Measurements from ENCODE around the gene NOL6. TPM values are rescaled to one million over a fixed set of nuclear protein-coding genes. Genes with fewer than 3 reads are reported as not detected.

NOL6 gene
- polyA plus RNA-seq, 2 of the 4 experiments (the other 2 are of a cell fraction), result 49.5 to 52.0 TPM

DNA sequence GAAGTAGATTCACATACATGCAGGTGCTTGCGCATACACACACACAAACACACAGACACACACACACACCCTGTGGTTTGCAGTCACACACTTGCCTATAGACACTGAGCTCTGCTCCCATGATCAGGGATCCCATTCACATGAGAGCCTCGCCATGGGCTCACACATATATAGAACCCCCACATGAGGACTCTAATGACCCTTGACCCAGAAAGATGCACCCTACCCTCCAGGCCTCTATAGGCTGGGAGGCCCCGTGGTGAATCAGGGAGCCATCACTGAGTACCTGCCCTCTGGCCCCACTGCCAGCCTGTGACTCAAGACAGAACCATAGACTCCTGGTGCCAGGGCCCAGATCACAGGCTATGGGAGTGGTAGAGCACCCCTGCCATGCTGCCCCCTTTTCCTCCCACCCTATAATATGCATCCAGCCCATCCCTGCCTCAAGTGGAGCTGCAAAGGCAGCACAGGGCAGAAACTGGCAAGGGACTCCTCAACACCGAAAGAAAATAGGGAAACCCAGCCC, 23.0 kb downstream of the NOL6 start:
- H3K4me1 ChIP-seq, result peaks cover 39% of the 10 kb centered on the region
- CTCF ChIA-PET, result interaction anchor here (0.8 to 41.9 kb wide), 8 partner anchors 1 to 164 kb away, joined by 3 to 834 read pairs (median 57); partner anchors contain the start of genes AQP3, AQP7 and NOL6

DNA sequence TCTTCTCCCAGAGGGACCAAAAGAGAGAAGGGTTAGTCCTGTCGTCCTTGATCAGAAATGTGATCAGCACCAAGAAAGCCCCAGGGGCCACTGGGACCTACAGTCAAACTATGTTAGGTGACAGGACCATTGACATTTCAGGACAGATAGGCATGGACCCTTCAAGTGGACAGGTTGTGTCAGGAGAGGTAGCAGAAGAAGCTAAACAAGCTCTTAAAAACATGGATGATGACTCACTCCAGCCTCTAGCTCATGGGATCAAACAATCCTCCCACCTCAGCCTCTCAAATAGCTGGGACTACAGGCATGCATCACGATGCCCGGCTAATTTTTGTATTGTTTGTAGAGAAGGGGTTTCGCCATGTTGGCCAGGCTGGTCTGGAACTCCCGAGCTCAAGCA, 24.0 kb downstream of the NOL6 start:
- TF ChIP-seq ZC3H11A (IDR thresholded peaks at IDR 0.05) (no peak), FOSL2 (IDR thresholded peaks at IDR 0.05) (no peak), FOSL2 (CRISPR knock-in tag; IDR thresholded peaks at IDR 0.05) (peak; percentile 50), RAD21 (conservative IDR thresholded peaks at IDR 0.05 in 1 of 2, IDR thresholded peaks at IDR 0.05 in 1 of 2) (no peak)
- no peak for ATAC-seq
- no peak for FAIRE-seq
- no peak for DNase-seq (ENCODE audit: low read depth in 1 of 2, low spot score in 1 of 2)
- CTCF ChIA-PET, result interaction anchor here (1.2 to 41.9 kb wide), 7 partner anchors 0 to 272 kb away, joined by 3 to 834 read pairs (median 68); partner anchors contain the start of genes AQP3, AQP7 and NOL6
- no peak overlapping the region for H3K4me2 ChIP-seq
- POLR2A ChIA-PET, result no interaction called here
- H3K4me1 ChIP-seq, result peaks cover 39% of the 10 kb centered on the region
- no peaks in the 10 kb centered on the region for H3K9me3 ChIP-seq
- no peak overlapping the region for H3K27ac ChIP-seq
- no peak overlapping the region for H3K4me3 ChIP-seq
- WGBS (ENCODE audit: missing lambda C conversion rate), result 92% methylated on average over 5 of the region's 5 CpGs

More for the DNA sequence above, 23.0 kb downstream of the NOL6 start:
- FAIRE-seq, result no peak
- Histone ChIP-seq H3K27ac (no peak overlapping the region), H3K4me3 (no peak overlapping the region), H3K4me2 (no peak overlapping the region), H3K9me3 (no peaks in the 10 kb centered on the region)
- WGBS (ENCODE audit: missing lambda C conversion rate), result 94% methylated on average over 3 of the region's 4 CpGs
- no peak for DNase-seq (ENCODE audit: low read depth in 1 of 2, low spot score in 1 of 2)
- TF ChIP-seq, protein P1, sequence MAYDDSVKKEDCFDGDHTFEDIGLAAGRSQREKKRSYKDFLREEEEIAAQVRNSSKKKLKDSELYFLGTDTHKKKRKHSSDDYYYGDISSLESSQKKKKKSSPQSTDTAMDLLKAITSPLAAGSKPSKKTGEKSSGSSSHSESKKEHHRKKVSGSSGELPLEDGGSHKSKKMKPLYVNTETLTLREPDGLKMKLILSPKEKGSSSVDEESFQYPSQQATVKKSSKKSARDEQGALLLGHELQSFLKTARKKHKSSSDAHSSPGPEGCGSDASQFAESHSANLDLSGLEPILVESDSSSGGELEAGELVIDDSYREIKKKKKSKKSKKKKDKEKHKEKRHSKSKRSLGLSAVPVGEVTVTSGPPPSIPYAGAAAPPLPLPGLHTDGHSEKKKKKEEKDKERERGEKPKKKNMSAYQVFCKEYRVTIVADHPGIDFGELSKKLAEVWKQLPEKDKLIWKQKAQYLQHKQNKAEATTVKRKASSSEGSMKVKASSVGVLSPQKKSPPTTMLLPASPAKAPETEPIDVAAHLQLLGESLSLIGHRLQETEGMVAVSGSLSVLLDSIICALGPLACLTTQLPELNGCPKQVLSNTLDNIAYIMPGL (CRISPR knock-in tag; IDR thresholded peaks at IDR 0.05; ENCODE audit: borderline replicate concordance), result no peak
- no peak for TF ChIP-seq FOSL2 (IDR thresholded peaks at IDR 0.05)
- TF ChIP-seq FOSL2 (CRISPR knock-in tag; IDR thresholded peaks at IDR 0.05), result no peak
- no peak for TF ChIP-seq HOXB13 (CRISPR knock-in tag; IDR thresholded peaks at IDR 0.05; ENCODE audit: low read depth)
- no peak for TF ChIP-seq GATA3 (IDR thresholded peaks at IDR 0.05; ENCODE audit: borderline replicate concordance)
- no peak for TF ChIP-seq ZSCAN20 (CRISPR knock-in tag; IDR thresholded peaks at IDR 0.05)
- TF ChIP-seq RARB (CRISPR knock-in tag; IDR thresholded peaks at IDR 0.05), result no peak
- TF ChIP-seq, protein P2, sequence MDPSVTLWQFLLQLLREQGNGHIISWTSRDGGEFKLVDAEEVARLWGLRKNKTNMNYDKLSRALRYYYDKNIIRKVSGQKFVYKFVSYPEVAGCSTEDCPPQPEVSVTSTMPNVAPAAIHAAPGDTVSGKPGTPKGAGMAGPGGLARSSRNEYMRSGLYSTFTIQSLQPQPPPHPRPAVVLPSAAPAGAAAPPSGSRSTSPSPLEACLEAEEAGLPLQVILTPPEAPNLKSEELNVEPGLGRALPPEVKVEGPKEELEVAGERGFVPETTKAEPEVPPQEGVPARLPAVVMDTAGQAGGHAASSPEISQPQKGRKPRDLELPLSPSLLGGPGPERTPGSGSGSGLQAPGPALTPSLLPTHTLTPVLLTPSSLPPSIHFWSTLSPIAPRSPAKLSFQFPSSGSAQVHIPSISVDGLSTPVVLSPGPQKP (IDR thresholded peaks at IDR 0.05; ENCODE audit: low read depth, low read length), result no peak
- no peak for TF ChIP-seq BHLHE40 (IDR thresholded peaks at IDR 0.05; ENCODE audit: low read depth, low read length)
- no peak for TF ChIP-seq FOSB (CRISPR knock-in tag; IDR thresholded peaks at IDR 0.05)
- TF ChIP-seq, protein P3, sequence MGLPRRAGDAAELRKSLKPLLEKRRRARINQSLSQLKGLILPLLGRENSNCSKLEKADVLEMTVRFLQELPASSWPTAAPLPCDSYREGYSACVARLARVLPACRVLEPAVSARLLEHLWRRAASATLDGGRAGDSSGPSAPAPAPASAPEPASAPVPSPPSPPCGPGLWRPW (IDR thresholded peaks at IDR 0.05), result no peak
- TF ChIP-seq HOXA7 (CRISPR knock-in tag; IDR thresholded peaks at IDR 0.05), result no peak
- TF ChIP-seq, protein P4, sequence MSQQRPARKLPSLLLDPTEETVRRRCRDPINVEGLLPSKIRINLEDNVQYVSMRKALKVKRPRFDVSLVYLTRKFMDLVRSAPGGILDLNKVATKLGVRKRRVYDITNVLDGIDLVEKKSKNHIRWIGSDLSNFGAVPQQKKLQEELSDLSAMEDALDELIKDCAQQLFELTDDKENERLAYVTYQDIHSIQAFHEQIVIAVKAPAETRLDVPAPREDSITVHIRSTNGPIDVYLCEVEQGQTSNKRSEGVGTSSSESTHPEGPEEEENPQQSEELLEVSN (IDR thresholded peaks at IDR 0.05; ENCODE audit: borderline replicate concordance, low read depth), result no peak
- TF ChIP-seq CBX8 (IDR thresholded peaks at IDR 0.05), result no peak
- TF ChIP-seq HEYL (CRISPR knock-in tag; IDR thresholded peaks at IDR 0.05), result no peak
- ATAC-seq, result no peak
- POLR2A ChIA-PET, result no interaction called here

DNA sequence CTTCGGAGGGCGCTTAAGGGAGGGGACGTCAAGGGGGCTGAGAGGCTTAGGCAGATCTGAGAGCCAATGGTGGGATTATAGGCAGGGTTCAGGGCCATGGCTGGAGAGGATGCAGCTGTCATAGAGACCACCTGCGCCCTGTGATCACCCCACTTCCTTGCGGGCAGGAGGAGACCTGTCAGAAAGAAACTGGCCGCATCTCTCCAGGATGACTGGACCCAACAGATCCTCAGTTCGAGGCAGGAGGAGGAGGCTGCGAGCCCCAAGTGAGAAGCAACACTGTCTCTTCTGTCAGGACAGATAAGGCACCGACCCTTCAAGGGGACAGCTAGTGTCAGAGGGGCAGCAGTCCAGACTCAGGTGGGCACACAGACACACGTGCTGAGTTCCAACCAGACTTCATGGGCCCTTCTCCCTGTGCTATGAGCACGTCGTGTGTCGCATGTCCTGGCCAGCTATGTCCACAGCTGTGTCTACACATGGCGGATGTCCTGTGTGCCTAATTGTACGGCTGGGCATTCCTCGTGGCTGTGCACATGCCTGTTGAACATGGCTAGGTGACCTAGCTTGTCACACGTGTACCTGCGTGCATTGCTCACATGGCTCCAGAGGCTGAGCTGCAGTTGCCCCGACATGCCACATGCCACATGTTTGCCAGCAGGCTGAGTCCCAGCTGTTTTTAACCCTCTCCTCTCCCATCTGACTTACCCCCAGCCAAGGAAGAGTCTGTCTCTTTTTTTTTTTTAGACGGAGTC, 25.7 kb downstream of the NOL6 start:
- Histone ChIP-seq H3K4me2 (peak overlapping the region; percentile 92), H3K9me3 (no peaks in the 10 kb centered on the region), H3K4me3 (peak overlapping the region; percentile 42), H3K4me1 (peaks cover 36% of the 10 kb centered on the region), H3K27ac (peak overlapping the region; percentile 43 to 80; a peak in 5 of 6 replicates)
- ATAC-seq, result peak in 1 of 2 experiments; percentile 13; a peak in 3 of 6 replicates
- 66% methylated on average over 20 of the region's 20 CpGs for WGBS (ENCODE audit: missing lambda C conversion rate)
- CTCF ChIA-PET, result interaction anchor here (0.6 to 41.9 kb wide), 13 partner anchors 2 to 367 kb away, joined by 3 to 834 read pairs (median 5); partner anchors contain the start of genes AQP3, AQP7, NFX1 and NOL6
- POLR2A ChIA-PET, result interaction anchor here (1.0 kb wide), 2 partner anchors 73 to 76 kb away, joined by 3 to 4 read pairs; partner anchors contain the start of gene ANKRD18B
- FAIRE-seq, result no peak
- no peak for DNase-seq (ENCODE audit: low read depth in 1 of 2, low spot score in 1 of 2)
- TF ChIP-seq RARB (CRISPR knock-in tag; IDR thresholded peaks at IDR 0.05) (no peak), ESRRA (IDR thresholded peaks at IDR 0.05; ENCODE audit: borderline replicate concordance, low read length) (no peak), KDM1A (IDR thresholded peaks at IDR 0.05; ENCODE audit: low read depth) (no peak), EP300 (IDR thresholded peaks at IDR 0.05) (no peak), EHF (CRISPR knock-in tag; IDR thresholded peaks at IDR 0.05) (no peak), TP53 (CRISPR knock-in tag; IDR thresholded peaks at IDR 0.05) (no peak), PHF8 (IDR thresholded peaks at IDR 0.05; ENCODE audit: borderline replicate concordance, low read depth) (no peak), CBX2 (IDR thresholded peaks at IDR 0.05; ENCODE audit: borderline replicate concordance, low read depth) (no peak), HOXB5 (CRISPR knock-in tag; IDR thresholded peaks at IDR 0.05) (no peak), MAX (IDR thresholded peaks at IDR 0.05) (no peak)
- TF ChIP-seq, protein P3 (IDR thresholded peaks at IDR 0.05), result no peak
- TF ChIP-seq, protein P2 (IDR thresholded peaks at IDR 0.05; ENCODE audit: low read depth, low read length), result no peak
